K562 (cell line): ENCODE measurements around the gene FOXF2.

ENCODE experiments used
- ELF1 ChIP-seq: fragments of 200-800 bp; sonication (Bioruptor generic); IDR thresholded peaks from 2 replicates; pipeline ENCODE4 v1.6.1; 2016; ENCODE audit warnings: missing genetic modification characterization, missing compliant biosample characterization
- EP300 ChIP-seq: IDR thresholded peaks from 2 replicates; pipeline ENCODE4 v1.6.1; 2012; ENCODE audit warnings: low read length, improper control_type of control experiment
- EZH2 ChIP-seq: IDR thresholded peaks from 2 replicates; pipeline ENCODE4 v1.6.1; 2012; ENCODE audit warnings: low read depth, mild to moderate bottlenecking, inconsistent platforms, low read length, borderline replicate concordance
- GATA2 ChIP-seq: sonication (generic); formaldehyde crosslinking; IDR thresholded peaks from 2 replicates; pipeline ENCODE4 v1.4.0; 2020; ENCODE audit warnings: mild to moderate bottlenecking, missing genetic modification reagents
- POLR2A ChIP-seq: fragments of 450-650 bp; conservative IDR thresholded peaks from 2 replicates; pipeline ENCODE4 v1.6.1; 2016
- SMAD3 ChIP-seq: fragments of 450-650 bp; formaldehyde crosslinking; conservative IDR thresholded peaks from 2 replicates; pipeline ENCODE4 v1.4.0; 2020; ENCODE audit warnings: mild to moderate bottlenecking
- ZNF311 ChIP-seq: fragments of 250-450 bp; sonication (Bioruptor Pico); IDR thresholded peaks from 2 replicates; pipeline ENCODE4 v1.4.0; 2020; ENCODE audit warnings: mild to moderate bottlenecking, moderate library complexity
- ZNF41 ChIP-seq: fragments of 250-450 bp; sonication (Bioruptor Pico); conservative IDR thresholded peaks from 2 replicates; pipeline ENCODE4 v1.4.0; 2020; ENCODE audit warnings: mild to moderate bottlenecking
- TF ChIP-seq, protein P1 (sequence below): fragments of 250-450 bp; sonication (Bioruptor Pico); IDR thresholded peaks from 2 replicates; pipeline ENCODE4 v1.8.0; 2021; ENCODE audit warnings: moderate library complexity, mild to moderate bottlenecking, inconsistent platforms

DNA sequence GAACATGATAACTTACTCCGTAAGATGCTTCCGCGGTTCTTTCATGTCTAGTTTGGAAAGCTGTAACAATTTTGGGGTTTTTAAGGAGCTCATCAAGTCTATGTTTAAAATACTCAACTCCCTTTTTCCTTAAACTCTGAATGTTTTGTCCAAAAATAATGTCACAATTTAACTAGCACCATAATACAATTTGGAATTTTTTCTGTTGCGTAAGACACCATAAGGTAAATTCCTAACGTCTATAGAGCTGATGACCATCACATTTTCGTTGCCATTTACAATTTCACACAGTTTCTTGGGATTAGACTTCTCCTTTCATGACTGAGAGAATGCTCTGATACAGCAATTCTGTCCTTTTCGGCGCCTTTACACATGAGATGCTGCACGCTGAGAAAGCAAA lies 26.7 kb upstream of the FOXF2 start:
- TF ChIP-seq EP300 (no peak), ELF1 (tag) (no peak), GATA2 (CRISPR knock-in tag) (no peak), ZNF311 (CRISPR knock-in tag) (no peak), ZNF41 (no peak), EZH2 (no peak), SMAD3 (CRISPR knock-in tag) (no peak), POLR2A (no peak)
- TF ChIP-seq, protein P1, sequence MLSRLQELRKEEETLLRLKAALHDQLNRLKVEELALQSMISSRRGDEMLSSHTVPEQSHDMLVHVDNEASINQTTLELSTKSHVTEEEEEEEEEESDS, result no peak
